GM21447 (cell line): ENCODE data around the gene POU3F2.

Experiments
- ATAC-seq: cut with Tn5 transposase; IDR thresholded peaks from one replicate; pipeline ENCODE4 v1.9.1; 2021; ENCODE audit not compliant: unreplicated experiment

The POU3F2 gene

GRCh38 chr6:98834060-98835031 lies at the start of gene POU3F2:
Gene POU3F2, plus strand, starts transcription at chr6:98834574. Its CDS starts 300 bp downstream, at chr6:98834874.
- ATAC-seq, result peak; percentile 68

GRCh38 chr6:98787435-98787834 lies 46.9 kb upstream of the POU3F2 start:
- no peak for ATAC-seq

- ATAC-seq, result no peak
Measured at GRCh38 chr6:98787961-98788360, 46.4 kb upstream of the POU3F2 start.

- no peak for ATAC-seq
Measured at GRCh38 chr6:98794307-98794842, 40.0 kb upstream of the POU3F2 start.

GRCh38 chr6:98797217-98797994 lies 37.0 kb upstream of the POU3F2 start:
- ATAC-seq, result no peak

- no peak for ATAC-seq
Measured at GRCh38 chr6:98800866-98801265, 33.5 kb upstream of the POU3F2 start.

- no peak for ATAC-seq
Measured at GRCh38 chr6:98808541-98809210, 25.7 kb upstream of the POU3F2 start.

GRCh38 chr6:98812220-98812619 lies 22.2 kb upstream of the POU3F2 start:
- no peak for ATAC-seq

- no peak for ATAC-seq
Measured at GRCh38 chr6:98816799-98817198, 17.6 kb upstream of the POU3F2 start.

GRCh38 chr6:98821756-98822405 lies 12.5 kb upstream of the POU3F2 start:
- no peak for ATAC-seq

GRCh38 chr6:98823428-98824161 lies 10.8 kb upstream of the POU3F2 start:
- ATAC-seq, result no peak

GRCh38 chr6:98824162-98824901 lies 10.0 kb upstream of the POU3F2 start:
- no peak for ATAC-seq

GRCh38 chr6:98824902-98825599 lies 9.3 kb upstream of the POU3F2 start:
- ATAC-seq, result no peak

GRCh38 chr6:98825600-98826230 lies 8.7 kb upstream of the POU3F2 start:
- ATAC-seq, result no peak

- ATAC-seq, result no peak
Measured at GRCh38 chr6:98827295-98828159, 6.8 kb upstream of the POU3F2 start.

- ATAC-seq, result no peak
Measured at GRCh38 chr6:98828211-98828788, 6.1 kb upstream of the POU3F2 start.

GRCh38 chr6:98828941-98829411 lies 5.4 kb upstream of the POU3F2 start:
- ATAC-seq, result no peak
